T-helper 1 cell treated with Interleukin-12 subunit alpha and Interleukin-12 subunit beta and Interleukin-4 antibody, amounts not matched to agents 30 μg/mL and 1 μg/mL, for 36 hours (primary cell): ENCODE data around the gene SYT12.

Experiments
- H3K27ac Mint-ChIP-seq: one replicate; pipeline ENCODE4 v1.8.0; 2021; ENCODE audit warnings: mild to moderate bottlenecking, mixed read lengths
- H3K27me3 Mint-ChIP-seq: one replicate; pipeline ENCODE4 v1.8.0; 2021; ENCODE audit warnings: low read depth, mixed read lengths
- H3K36me3 Mint-ChIP-seq: one replicate; pipeline ENCODE4 v1.8.0; 2021; ENCODE audit warnings: low read depth, mixed read lengths
- H3K4me1 Mint-ChIP-seq: one replicate; pipeline ENCODE4 v1.8.0; 2021; ENCODE audit warnings: low read depth, mixed read lengths
- H3K4me3 Mint-ChIP-seq: one replicate; pipeline ENCODE4 v1.8.0; 2021; ENCODE audit warnings: mild to moderate bottlenecking, moderate library complexity, mixed read lengths
- H3K9me3 Mint-ChIP-seq: one replicate; pipeline ENCODE4 v1.8.0; 2021; ENCODE audit warnings: mixed read lengths

The SYT12 gene, protein sequence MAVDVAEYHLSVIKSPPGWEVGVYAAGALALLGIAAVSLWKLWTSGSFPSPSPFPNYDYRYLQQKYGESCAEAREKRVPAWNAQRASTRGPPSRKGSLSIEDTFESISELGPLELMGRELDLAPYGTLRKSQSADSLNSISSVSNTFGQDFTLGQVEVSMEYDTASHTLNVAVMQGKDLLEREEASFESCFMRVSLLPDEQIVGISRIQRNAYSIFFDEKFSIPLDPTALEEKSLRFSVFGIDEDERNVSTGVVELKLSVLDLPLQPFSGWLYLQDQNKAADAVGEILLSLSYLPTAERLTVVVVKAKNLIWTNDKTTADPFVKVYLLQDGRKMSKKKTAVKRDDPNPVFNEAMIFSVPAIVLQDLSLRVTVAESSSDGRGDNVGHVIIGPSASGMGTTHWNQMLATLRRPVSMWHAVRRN

GRCh38 chr11:67022961-67023956 lies at the start of gene SYT12:
TSS of gene SYT12 (plus strand) at chr11:67023134. CDS start at chr11:67030145, 7,011 bp downstream.
- Mint-ChIP-seq H3K36me3 (no peaks in the 10 kb centered on the region), H3K4me3 (no peak within 1 kb of the TSS), H3K4me1 (peaks cover 11% of the 10 kb centered on the region), H3K9me3 (no peaks in the 10 kb centered on the region), H3K27ac (no peak within 1 kb of the TSS), H3K27me3 (peaks cover 61% of the 10 kb centered on the region)

GRCh38 chr11:66973956-66974580 lies 48.9 kb upstream of the SYT12 start:
- Mint-ChIP-seq H3K9me3 (no peaks in the 10 kb centered on the region), H3K27ac (no peak overlapping the region), H3K4me1 (peaks cover 5% of the 10 kb centered on the region), H3K27me3 (no peaks in the 10 kb centered on the region), H3K4me3 (no peak overlapping the region), H3K36me3 (no peaks in the 10 kb centered on the region)

DNA sequence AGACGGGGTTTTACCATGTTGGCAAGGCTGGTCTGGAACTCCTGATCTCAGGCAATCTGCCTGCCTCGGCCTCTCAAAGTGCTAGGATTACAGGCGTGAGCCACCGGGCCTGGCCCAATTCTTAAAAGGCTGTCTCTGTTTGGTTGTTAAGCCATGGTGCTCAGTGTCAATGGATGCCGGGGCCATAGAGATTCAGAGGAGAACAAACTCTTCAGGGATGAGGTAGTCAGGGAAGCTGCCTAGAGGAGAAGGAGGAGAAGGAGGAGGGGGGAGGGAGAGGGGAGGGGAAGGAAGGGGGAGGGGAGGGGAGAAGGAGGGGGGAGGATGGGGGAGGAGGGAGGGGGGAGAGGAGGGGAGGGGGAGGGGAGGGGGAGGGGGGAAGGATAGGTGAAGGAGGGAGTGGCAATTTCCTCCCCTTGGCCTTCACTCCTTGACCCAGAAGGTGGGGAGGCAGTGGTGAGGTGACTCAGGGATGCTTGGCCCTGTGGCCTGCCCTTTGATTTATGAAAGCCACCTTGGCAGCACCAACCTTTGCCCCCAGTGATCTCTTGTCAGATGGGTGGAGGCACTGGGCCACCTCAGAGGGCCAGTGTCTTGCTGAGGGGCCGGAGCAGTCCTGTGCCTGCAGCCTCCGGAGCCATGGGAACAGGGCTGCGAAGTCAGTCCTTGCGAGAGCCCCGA lies 48.1 kb upstream of the SYT12 start, which contains the start of gene C11orf86:
Gene C11orf86, plus strand, starts transcription at position 581 of the 681 bp plus-strand sequence. Its CDS starts 59 bp downstream, at position 640.
- H3K27me3 Mint-ChIP-seq = no peaks in the 10 kb centered on the region
- no peaks in the 10 kb centered on the region for H3K9me3 Mint-ChIP-seq
- no peak within 1 kb of the TSS for H3K27ac Mint-ChIP-seq
- peaks cover 5% of the 10 kb centered on the region for H3K4me1 Mint-ChIP-seq
- no peaks in the 10 kb centered on the region for H3K36me3 Mint-ChIP-seq
- no peak within 1 kb of the TSS for H3K4me3 Mint-ChIP-seq

DNA sequence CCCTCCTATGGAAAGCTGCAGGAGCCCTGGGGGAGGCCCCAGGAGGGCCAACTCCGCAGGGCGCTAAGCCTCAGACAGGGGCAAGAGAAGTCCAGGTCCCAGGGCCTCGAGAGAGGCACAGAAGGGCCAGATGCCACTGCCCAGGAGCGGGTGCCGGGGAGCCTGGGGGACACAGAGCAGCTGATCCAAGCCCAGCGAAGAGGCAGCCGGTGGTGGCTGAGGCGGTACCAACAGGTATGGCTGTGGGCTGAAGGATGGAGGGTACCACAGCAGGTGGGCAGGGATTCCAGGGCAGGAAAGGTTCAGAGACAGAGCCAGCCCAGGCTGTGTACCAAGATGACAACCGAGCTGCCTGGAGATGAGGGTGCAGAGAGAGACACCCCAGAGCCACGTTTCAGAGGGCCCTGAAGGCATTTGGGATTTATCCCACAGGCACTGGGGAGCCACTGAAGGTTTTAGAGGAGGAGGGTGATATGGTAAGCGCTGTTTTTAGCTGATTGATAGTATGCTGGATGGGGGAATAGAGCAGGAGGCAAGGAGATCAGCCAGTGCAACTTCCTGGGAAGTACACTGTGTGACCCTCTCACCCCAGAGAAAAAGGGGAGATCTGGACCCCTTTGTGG lies 47.4 kb upstream of the SYT12 start:
- no peaks in the 10 kb centered on the region for H3K36me3 Mint-ChIP-seq
- H3K4me1 Mint-ChIP-seq = peaks cover 5% of the 10 kb centered on the region
- no peaks in the 10 kb centered on the region for H3K27me3 Mint-ChIP-seq
- H3K4me3 Mint-ChIP-seq = no peak overlapping the region
- no peaks in the 10 kb centered on the region for H3K9me3 Mint-ChIP-seq
- no peak overlapping the region for H3K27ac Mint-ChIP-seq

GRCh38 chr11:66976028-66976467 lies 46.9 kb upstream of the SYT12 start:
- Mint-ChIP-seq H3K27me3 (no peaks in the 10 kb centered on the region), H3K4me3 (no peak overlapping the region), H3K27ac (no peak overlapping the region), H3K9me3 (no peaks in the 10 kb centered on the region), H3K4me1 (peaks cover under 1% of the 10 kb centered on the region), H3K36me3 (no peaks in the 10 kb centered on the region)

DNA sequence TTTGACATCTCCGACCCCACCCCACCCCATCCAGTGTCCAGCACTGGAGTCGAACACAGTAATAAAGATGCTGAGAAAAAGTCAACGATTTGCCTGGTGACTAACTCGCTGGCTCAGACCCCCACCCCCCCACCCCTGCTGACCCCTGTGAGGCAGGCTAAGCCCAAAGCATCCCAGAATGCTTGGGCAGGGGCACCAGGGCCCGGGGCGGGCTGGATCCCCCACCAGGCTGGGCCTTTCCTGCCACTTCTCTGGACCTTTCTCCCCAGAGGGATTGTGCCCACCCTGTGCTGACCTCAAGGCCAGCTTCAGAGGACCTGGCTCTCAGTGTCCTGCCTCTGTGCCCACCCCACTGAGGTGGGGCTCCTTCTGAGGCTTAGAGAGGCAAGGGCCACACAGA lies 46.0 kb upstream of the SYT12 start:
- no peaks in the 10 kb centered on the region for H3K27me3 Mint-ChIP-seq
- no peaks in the 10 kb centered on the region for H3K36me3 Mint-ChIP-seq

GRCh38 chr11:66978229-66978628 lies 44.7 kb upstream of the SYT12 start:
- Mint-ChIP-seq H3K4me1 (no peaks in the 10 kb centered on the region), H3K27ac (no peak overlapping the region), H3K4me3 (no peak overlapping the region), H3K27me3 (peaks cover 3% of the 10 kb centered on the region), H3K36me3 (peaks cover 3% of the 10 kb centered on the region), H3K9me3 (no peaks in the 10 kb centered on the region)

More for the DNA sequence above, 46.0 kb upstream of the SYT12 start:
- Mint-ChIP-seq H3K4me3 (no peak overlapping the region), H3K27ac (no peak overlapping the region), H3K9me3 (no peaks in the 10 kb centered on the region), H3K4me1 (no peaks in the 10 kb centered on the region)

DNA sequence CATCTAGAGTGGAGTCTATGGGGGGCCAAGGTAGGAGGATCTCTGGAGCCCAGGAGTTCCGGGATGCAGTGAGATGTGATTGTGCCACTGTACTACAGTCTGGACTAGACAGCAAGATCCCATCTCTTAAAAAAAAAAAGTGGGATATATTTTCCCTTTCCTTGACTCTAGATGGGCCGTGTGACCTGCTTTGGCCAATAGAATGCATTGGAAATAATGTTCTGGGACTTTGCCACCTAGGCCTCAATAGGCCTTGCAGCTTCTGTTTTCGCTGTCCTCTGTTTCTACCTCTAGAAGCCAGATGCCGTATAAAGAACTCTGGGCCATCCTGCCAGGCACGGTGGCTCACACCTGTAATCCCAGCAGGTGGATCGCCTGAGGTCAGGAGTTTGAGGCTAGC lies 44.2 kb upstream of the SYT12 start:
- no peaks in the 10 kb centered on the region for H3K4me1 Mint-ChIP-seq

GRCh38 chr11:66979336-66979980 lies 43.5 kb upstream of the SYT12 start:
- Mint-ChIP-seq H3K36me3 (peaks cover 3% of the 10 kb centered on the region), H3K4me3 (no peak overlapping the region), H3K4me1 (no peaks in the 10 kb centered on the region), H3K9me3 (no peaks in the 10 kb centered on the region), H3K27me3 (peaks cover 3% of the 10 kb centered on the region), H3K27ac (no peak overlapping the region)

More for the DNA sequence above, 44.2 kb upstream of the SYT12 start:
- H3K4me3 Mint-ChIP-seq = no peak overlapping the region
- no peak overlapping the region for H3K27ac Mint-ChIP-seq
- peaks cover 3% of the 10 kb centered on the region for H3K36me3 Mint-ChIP-seq
- peaks cover 3% of the 10 kb centered on the region for H3K27me3 Mint-ChIP-seq
- no peaks in the 10 kb centered on the region for H3K9me3 Mint-ChIP-seq

GRCh38 chr11:66981976-66982578 lies 40.9 kb upstream of the SYT12 start:
- H3K9me3 Mint-ChIP-seq = no peaks in the 10 kb centered on the region
- H3K27ac Mint-ChIP-seq = no peak overlapping the region
- peaks cover 3% of the 10 kb centered on the region for H3K36me3 Mint-ChIP-seq
- H3K27me3 Mint-ChIP-seq = peaks cover 3% of the 10 kb centered on the region
- H3K4me1 Mint-ChIP-seq = no peaks in the 10 kb centered on the region
- no peak overlapping the region for H3K4me3 Mint-ChIP-seq

DNA sequence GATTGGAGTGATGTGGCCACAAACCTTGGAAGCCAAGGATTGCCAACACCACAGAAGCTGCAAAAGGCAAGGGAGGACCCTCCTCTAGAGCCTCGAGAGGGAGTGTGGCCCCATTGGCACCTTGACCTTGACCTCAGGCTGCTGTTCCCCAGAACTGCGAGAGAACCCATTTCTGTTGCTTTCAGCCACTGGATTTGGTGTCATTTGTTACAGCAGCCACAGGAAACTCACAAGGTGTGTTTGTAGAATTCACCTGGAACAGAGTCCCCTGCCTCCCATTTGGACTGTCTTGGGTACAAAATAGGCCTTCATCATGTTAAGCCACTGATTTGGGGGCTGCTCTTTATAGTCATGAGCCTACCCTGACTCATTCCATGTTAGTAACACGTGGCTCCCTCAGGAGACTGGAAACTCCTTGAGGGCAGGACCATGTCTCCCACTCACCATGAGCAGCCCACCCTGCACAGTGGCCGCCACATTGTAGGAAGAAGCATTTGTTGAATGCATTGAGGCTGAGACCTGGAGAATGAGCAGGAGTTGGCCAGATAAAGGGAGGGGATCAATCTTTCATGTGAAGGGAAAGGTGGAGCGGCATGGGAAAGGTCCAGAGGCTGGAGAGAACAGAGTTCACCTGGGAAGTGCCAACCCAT lies 39.5 kb upstream of the SYT12 start:
- Mint-ChIP-seq H3K27ac (no peak overlapping the region), H3K27me3 (peaks cover 3% of the 10 kb centered on the region), H3K36me3 (peaks cover 3% of the 10 kb centered on the region), H3K4me1 (no peaks in the 10 kb centered on the region), H3K4me3 (no peak overlapping the region), H3K9me3 (no peaks in the 10 kb centered on the region)

DNA sequence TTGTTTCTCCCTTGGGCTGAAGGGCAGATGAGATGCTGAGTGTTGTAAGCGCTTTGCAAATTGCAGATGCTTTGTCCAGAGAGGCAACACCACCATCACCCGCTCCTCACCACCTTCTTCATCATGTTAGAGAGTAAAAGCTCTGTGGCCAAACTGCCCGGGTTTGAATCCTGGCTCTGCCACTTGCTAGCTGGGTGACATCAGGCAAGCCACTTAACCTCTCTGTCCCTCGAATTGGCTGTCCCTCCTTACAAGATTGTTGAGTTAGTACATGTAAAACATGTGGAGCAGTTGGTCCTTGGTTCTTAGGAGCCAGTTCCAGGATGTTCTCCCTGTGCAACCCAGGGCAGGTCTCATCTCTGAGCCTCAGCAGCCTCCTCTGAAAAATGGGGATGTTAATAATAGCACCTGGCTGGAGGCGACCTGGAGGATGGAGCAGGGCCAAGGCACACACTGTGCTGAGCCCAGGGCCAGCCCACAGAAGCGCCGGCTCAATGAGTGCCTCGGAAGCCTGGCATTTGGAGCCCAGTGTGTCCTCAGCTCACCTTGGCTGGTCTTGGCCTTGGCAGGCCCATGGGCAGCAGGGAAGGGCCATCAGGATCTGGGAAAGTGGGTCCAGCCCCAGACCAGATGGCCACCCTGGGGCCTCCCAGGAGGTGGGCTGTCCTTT lies 37.3 kb upstream of the SYT12 start:
- Mint-ChIP-seq H3K27me3 (peaks cover 3% of the 10 kb centered on the region), H3K4me1 (no peaks in the 10 kb centered on the region), H3K36me3 (peaks cover 3% of the 10 kb centered on the region), H3K9me3 (no peaks in the 10 kb centered on the region), H3K27ac (no peak overlapping the region), H3K4me3 (no peak overlapping the region)
